ENCODE results near the gene HEXD.
"Not testable (repeated sequence)": the region's sequence is repeated elsewhere in the genome, so short reads cannot be mapped to it uniquely, and the experiment has no call there.

The HEXD gene

DNA sequence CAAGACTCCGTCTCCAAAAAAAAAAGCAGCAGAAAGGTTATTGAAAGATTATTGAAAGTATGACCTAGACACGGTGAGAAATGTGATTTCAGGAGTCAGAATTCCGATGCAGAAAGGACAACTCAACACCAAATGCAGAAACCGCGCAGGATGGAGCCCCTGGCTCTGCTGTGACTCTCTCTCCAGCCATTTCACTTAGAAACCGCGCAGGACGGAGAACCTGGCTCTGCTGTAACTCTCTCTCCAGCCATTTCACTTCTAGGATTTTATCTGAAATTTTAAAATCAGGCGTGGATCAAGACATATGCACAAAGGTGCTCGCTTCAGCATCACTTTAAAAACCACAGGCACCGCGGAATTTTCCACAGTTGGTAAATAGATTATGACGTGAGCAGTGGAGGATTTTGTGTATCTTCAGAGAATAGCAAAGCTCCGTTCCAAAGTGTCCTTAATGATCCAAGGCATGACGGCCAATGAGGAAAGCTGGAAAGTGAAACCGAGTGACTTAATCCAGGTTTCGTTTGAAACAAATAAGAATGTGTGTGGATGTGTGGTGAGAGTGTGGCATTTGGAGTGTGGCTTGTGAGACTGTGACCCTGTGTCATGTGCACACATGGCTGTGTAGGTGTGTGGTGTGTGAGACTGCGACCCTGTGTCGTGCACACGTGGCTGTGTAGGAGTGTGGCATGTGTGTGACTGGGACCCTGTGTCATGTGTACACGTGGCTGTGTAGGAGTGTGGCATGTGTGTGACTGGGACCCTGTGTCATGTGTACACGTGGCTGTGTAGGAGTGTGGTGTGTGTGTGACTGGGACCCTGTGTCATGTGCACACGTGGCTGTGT lies 37.1 kb upstream of the HEXD start:
- intact Hi-C loops (cut with DNase I) = no loop called here
- DNase-seq = no peak

DNA sequence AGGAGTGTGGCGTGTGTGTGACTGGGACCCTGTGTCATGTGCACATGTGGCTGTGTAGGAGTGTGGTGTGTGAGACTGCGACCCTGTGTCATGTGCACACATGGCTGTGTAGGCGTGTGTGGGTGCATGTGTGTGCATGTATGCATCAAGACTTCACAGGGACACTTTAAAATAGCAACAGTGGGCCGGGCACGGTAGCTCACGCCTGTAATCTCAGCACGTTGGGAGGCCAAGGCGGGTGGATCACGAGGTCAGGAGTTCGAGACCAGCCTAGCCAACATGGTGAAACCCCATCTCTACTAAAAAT lies 36.5 kb upstream of the HEXD start:
- intact Hi-C loops (cut with DNase I); DNase-seq: not testable (repeated sequence)

DNA sequence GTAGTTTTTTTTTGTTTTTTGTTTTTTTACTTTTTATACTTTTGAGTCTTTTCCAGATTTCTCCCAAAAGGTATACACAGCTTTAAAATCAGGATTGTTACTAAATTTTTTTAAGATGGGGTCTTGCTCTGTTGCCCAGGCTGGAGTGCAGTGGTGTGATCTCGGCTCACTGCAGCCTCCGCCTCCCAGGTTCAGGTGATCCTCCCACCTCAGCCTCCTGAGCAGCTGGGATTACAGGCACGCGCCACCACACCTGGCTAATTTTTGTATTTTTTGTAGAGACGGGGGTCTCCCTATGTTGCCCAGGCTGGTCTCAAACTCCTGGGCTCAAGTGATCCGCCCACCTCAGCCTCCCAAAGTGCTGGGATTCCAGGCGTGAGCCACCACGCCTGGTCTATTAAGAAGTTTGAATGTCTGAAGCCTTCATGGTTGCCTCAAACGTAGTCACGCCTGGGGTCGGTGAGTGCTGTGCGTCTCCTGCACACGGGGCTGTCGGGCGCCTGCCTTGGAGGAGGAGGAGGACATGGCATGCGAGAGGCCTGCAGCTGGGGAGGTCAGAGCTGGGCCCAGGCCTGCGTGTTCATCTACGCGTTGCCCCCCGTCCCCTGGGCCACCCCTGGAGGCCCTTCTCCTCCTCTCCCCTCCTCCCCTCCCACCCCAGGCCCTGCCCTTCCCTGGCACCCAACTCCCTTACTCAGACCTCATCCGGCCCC lies 35.8 kb upstream of the HEXD start:
- intact Hi-C loops (cut with DNase I); DNase-seq: not testable (repeated sequence)

DNA sequence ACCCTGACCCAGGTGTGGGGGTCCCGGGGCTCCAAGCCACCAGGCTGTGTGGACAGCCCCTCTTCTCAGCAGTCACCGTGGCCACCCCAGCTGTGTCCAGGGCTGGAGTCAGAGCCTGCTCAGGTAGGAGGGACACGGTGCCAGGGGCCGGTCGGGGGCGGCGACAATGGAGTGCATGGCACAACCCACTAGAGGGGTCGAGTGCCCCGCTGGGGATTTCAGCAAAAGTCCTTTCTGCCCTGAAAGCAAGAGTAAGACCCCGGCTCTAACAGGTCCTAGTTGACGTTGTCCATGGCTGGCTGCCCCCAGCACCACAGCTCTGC lies 35.3 kb upstream of the HEXD start:
- DNase-seq = no peak
- intact Hi-C loops (cut with DNase I) = no loop called here

DNA sequence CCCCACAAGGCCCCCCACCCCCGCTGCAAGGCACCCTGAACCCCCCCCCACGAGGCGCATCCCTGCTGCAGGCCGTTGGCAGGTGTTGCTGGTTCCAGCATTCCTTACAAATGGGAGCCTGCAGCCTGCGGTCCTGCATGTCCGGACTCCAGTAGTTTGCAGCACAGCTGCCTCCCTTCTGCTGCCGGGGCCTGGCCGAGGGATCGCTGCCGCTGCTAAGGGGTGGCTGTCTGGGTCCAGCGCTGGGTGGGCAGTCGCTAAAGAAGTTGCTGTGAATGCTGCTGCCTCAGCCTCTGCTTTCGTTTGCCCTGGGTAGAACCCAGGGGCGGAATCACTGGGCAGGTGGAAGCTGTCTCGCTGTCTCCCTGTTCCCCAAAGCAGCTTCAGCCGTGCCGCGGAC lies 34.7 kb upstream of the HEXD start:
- intact Hi-C loops (cut with DNase I) = no loop called here
- DNase-seq = no peak

DNA sequence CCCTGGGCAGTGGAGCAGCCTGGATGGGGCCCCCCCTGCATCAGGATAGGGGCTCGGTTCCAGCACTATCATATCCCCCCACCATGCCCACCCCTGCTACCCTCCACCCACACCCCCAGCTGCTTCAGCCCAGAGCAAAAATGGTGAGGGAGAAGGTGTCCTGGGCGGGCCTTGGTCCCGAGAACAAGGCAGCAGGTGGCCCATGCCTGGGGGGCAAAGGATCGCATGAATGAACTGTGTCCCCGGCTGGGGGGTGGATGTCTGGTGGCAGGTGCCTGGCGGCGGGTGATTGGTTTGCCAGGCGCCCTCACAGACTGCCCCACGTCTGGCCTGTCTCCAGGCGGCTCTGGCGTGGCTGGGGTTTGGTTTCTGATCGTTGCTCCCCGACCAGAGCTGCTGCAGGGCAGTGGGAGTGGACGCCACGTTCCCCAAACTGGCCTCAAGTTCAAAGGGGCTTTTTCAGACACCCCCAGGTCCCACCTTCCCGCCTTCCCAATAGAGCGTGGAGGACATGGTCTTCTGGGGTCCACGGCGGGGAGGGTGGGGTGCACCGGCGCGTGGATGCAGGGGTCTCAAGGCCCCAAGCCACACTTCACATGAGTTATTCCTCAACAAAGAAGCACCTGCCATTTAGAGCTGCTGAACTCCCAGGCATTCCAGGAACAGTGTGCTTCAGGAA lies 34.0 kb upstream of the HEXD start:
- DNase-seq = no peak
- intact Hi-C loops (cut with DNase I) = no loop called here

DNA sequence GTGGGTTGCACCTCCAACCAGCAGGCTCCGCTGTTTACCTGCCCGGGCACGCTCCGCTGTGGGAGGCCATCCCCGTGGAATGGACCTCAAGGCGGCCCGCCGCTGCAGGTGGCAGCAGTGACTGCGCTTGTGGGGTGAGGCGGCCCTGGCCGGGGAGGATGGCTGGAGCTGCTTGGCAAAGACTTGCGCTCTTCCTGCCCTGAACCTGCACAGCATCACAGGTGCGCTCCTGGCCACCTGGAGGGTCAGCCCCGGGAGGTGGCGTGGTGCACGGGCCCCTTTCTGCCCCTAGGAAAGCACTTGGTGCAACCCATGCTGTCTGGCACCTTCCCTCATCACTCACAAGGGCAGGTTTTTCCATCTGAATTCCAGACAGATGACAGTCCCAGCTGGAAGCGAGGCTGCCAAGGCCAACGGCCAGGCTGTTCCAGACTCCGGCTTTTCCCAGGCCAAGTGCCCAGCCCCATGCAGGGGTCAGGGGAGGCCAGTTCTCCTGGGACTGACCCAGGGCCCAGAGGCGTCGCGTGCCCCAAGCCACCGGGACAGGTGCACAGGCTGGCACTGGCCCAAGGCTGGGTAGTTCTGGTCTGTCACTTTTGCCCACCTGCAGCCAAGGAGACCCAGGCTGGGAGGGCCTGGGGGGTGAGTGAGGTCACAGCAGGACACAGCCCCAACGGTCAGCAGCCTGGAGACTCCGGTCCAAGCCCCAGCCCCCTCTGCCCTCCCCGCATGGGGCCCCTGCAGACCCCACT lies 33.2 kb upstream of the HEXD start:
- intact Hi-C loops (cut with DNase I) = no loop called here
- DNase-seq = peak in 5 of 42 donors; percentile 19 to 52 (median 38)

DNA sequence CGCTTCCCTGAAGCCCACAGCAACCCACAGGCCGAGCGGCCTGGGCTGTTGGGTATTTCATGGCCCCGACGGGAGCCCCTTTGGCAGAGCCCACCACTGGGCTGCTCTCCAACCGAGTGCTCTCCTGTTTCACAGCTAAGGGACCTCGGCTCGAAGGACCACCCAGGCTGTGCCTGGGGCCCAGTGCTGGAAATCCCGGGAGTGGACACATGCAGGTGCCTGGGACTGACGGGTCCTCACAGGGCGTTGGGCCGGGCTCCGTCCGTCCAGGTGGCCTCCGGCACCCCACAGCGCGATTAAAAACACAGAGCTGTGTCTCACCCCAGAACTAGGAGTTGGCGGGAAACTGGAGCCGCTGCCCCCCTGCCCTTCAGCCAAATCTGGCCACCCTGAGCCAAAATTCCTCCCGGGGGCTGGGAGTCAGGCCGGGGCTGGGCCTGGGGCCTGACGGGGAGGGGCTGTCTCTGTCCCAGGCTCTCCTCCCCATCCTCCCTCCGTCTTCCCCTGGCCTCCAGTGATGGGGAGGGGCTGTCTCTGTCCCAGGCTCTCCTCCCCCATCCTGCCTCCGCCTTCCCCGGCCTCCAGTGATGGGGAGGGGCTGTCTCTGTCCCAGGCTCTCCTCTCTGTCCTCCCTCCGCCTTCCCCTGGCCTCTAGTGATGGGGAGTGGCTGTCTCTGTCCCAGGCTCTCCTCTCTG lies 32.4 kb upstream of the HEXD start:
- intact Hi-C loops (cut with DNase I) = no loop called here
- DNase-seq = no peak

DNA sequence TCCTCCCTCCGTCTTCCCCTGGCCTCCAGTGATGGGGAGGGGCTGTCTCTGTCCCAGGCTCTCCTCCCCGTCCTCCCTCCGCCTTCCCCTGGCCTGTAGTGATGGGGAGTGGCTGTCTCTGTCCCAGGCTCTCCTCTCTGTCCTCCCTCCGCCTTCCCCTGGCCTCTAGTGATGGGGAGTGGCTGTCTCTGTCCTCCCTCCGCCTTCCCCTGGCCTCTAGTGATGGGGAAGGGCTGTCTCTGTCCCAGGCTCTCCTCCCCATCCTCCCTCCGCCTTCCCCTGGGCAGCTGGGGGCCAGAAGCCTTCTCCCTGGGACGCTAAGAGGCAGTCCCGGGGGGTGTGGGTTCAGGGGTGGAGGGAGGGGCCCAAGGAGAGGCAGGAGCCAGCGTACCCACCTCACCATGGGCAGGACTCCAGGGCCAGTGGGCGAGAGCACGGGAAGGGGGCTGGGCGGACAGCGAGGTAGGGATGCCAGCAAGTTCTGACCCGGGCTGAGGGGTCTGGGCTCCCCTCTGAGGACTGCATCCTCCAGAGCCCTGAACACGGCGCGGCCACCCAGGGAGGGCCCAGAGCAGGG lies 31.8 kb upstream of the HEXD start:
- DNase-seq = no peak
- intact Hi-C loops (cut with DNase I) = no loop called here

DNA sequence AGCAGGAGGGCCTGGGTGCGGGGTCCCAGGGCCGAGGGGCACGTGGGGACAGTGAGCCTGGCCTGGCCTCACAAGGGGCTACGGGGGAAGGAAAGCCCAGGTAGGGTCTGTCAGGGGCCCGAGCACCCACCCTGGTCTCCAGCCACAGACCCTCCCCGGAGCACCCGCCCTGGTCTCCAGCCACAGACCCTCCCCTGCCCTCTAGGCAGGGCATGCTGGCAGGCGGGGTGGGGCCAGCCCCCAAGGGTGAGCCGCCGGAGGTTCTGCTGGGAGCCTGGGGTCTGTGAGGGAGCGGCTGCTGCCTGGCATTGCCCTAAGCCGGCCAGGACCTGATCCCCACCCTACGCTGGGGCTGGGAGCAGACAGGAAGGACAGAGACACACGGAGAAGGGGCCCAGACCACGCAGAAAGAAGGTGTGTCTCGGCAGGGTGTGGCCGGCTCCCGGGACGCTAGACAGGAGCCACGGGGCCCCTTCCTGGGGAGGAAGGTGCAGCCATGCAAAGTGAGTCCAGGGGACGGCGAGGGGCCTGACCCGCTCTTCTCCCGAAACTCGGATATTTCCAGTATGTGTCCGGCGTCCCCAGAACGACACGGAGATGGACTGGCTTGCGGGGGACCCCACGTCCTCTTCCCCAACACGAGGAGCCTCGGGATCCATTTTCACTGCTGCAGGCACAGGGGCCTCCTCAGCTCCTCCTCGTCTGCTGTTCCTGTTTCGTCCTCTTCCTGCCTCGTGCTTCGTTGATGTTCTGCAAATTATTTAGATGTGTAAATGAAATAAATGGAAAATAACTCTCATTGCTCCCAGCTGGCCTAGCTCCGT lies 31.1 kb upstream of the HEXD start:
- intact Hi-C loops (cut with DNase I) = no loop called here
- DNase-seq = no peak

DNA sequence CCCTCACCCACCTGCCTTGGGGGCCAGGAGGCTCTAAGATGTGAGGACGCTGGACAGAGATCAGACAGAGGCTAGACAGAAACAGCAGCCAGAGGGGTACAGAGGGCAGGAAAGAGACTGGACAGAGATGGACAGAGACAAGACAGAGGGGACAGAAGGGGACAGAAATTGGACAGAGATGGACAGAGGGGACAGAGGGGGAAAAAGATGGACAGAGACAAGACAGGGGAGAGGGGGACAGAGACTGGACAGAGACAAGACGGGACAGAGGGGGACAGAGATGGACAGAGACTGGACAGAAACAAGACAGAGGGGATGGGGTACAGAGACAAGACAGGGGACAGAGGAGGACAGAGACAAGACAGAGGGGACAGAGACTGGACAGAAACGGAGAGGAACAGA lies 30.4 kb upstream of the HEXD start:
- intact Hi-C loops (cut with DNase I) = no loop called here
- DNase-seq = no peak

DNA sequence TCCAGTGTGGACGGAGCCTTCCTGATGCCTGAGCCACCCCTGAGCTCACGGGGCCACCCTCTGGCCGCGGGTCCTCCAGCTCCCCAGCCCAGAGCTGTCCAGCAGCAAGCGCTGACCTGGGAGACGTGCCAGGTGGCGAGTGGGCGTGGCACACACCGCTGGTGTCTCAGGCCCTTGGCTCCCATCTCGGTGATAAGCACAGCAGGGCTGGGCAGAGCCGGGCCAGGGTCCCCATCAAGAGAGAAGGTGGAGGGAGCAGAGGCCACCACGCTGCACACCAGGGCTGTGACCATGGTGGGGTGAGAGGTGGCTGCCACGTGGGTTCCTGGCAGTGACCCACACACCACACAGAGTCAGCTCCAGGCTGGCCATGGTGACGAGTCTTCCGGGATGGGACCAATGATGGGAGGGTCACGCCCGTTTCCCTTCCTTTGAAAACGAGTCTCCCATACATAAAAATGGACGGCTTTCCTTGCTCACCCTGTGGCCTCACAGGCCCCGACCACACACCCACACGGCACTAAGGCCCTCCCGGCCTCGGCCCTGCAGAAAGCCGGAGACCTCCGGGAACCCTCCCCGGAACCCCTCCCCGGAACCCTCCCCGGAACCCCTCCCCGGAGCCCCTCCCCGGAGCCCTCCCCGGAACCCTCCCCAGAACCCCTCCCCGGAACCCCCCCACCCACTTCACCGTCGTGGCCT lies 29.8 kb upstream of the HEXD start:
- no peak for DNase-seq
- intact Hi-C loops (cut with DNase I) = no loop called here

DNA sequence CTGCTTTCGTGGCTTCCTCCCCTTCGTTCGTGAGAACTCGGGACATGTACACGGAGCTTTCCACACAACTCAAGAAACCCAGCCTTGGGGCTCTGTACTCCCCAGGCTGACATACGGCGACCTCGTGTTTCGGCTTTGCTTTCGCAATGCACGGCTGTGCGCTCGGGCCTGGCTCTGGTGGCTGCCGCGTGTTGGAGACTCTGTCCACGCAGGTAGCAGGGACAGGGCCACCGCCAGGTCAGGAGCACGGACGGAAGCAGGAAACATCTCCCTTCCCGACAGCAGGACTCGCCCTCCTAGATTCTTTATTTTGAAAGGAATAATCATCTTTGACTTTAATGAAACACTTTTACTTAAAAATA lies 29.2 kb upstream of the HEXD start:
- intact Hi-C loops (cut with DNase I) = no loop called here
- no peak for DNase-seq

DNA sequence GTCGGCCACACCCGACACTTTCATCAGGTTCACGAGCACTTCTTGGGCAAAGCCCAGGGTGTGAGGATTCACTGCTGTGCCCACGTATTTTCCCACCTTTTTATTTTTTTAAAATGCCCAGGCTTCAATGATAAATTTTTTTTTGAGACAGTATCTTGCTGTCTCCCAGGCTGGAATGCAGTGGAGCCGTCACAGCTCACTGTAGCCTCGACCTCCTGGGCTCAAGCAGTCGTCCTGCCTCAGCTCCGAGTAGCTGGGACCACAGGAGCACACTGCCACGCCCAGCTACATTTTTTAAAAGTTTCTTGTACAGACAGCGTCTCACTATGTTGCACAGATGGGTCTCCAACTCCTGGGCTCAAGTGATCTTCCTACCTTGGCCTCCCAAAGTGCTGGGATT lies 28.8 kb upstream of the HEXD start:
- intact Hi-C loops (cut with DNase I) = no loop called here
- no peak for DNase-seq

DNA sequence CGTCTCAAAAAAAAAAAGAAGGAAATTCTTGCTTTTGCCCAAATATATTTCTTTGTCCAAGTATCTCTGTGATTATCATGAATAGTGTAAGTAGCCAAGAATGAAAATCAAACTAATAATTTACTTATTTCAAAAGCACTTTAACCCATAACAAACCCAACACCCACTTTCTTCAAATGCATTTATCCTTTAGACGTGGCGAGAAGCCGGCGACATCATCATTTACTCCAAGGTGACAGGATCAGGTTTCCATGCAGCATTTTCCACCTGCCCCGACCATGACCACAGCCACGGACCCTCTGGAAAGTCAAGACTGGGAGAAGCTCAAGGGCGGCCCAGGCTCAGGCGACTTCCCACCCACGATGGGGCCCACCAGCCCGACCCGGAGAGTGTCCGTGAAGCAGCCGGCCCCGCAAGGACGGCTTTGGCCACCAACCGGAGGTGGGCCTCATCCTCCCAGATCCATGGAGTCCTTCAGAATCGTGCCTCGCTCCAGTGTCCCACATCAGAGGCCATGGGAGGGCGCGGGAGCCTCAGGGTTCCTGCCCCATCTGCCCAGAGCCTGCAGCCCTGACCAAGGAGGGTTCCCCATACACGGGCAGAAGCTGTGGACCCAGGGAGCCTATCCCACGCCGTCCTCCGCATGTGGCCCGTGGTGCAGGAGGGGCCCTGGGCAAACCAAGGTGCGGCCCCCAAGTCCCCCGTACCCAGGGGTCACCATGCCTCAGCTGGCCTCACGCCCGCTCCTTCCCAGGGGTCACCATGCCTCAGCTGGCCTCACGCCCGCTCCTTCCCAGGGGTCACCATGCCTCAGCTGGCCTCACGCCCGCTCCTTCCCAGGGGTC lies 27.9 kb upstream of the HEXD start:
- DNase-seq = no peak
- intact Hi-C loops (cut with DNase I) = no loop called here

DNA sequence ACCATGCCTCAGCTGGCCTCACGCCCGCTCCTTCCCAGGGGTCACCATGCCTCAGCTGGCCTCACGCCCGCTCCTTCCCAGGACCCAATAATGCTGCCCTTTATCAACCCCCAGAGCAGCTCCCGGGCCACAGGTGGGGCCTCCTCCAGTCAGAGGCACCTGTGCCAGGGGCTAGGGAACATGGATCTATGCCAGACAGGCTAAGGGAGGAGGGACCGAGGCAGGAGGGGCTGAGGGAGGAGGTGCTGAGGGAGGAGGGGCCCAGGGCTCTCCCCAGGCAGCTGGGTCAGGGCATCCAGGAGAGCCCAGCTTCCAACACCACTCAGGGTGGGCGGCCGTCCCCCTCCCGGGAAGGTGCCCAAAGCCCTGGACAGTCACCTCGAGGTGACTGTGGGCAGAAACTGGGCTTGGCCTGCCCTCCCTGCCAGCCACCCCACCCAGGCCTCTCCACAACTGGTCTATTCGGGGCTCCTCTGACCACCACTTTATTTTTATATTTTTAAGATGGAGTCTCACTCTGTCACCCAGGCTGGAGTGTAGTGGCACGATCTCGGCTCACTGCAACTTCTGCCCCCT lies 27.2 kb upstream of the HEXD start:
- no peak for DNase-seq
- intact Hi-C loops (cut with DNase I) = no loop called here
